AG04449 (cell line): Measurements from ENCODE around the gene PIK3R1.

Source experiments
- CTCF ChIA-PET: fragments of 350-600 bp; formaldehyde crosslinking; extraction: SDS; loops from one replicate; lab custom pipeline; 2021; ENCODE audit warnings: antibody characterized with exemption; lab: Yijun Ruan, JAX
- POLR2A ChIA-PET: fragments of 400-600, 350-600 bp; formaldehyde crosslinking; extraction: SDS; loops from one replicate; lab custom pipeline; 2020; ENCODE audit warnings: antibody characterized with exemption, inconsistent platforms; lab: Yijun Ruan, JAX
- DNase-seq: peaks from one replicate; pipeline ENCODE4 v3.0.0-alpha.2; 2010; ENCODE audit warnings: low read depth, low spot score
- H3K4me3 ChIP-seq: 2 replicates; pipeline ENCODE4 v1.5.1; 2011; ENCODE audit warnings: low read depth, mild to moderate bottlenecking, control low read depth, low read length
- CTCF ChIP-seq: IDR thresholded peaks from one replicate; pipeline ENCODE4 v1.5.1; 2011; ENCODE audit warnings: mild to moderate bottlenecking, moderate library complexity, low read length, control low read depth, inconsistent platforms; ENCODE audit not compliant: insufficient read depth; ENCODE audit errors: missing control alignments

The PIK3R1 gene

DNA sequence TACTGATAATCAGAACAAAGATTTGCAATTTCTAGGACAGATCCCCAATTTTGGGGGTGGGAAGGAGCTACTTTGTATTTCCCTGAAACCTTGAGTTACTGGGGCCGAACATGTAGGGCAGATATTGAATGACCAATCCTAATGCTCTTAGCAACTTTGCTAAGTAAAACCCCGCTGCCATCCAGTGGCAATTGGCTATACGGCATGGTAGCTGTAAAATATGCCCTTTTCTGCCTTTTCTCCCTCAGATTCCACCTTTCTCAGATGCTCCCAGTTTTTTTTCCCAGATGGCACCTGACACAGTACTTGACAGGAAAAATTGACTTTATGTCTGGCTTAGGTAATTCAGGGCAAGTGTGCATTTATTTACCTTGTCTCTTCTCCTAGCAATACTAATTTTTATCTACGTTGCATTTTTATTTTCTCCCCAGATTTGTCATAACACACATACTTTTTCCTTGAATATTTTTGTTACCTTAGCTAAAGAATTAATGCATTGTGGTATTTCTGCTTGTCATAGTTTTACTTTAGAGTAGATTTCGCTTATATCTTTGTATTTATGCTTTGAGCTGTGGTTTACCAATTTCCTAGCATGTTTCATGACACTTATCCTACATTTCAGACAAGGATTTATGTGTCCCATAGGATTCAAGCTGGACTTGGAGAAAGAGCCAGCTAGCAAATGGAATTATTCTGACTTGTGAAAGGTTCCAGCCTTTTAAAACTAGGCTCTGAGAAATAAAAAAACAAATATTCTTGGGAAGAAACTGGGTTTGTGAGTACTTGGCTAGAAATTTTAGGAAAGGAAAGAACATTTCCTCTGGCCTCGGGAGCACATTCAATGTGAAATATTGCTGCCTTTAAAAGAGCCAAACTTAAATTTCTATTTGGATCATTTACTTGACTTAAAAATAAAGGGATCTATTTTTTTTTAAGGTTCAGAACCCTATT is 37.4 kb downstream of the PIK3R1 start:
- TF ChIP-seq CTCF = peak; percentile 80
- POLR2A ChIA-PET = interaction anchor here (0.6 to 1.0 kb wide), 2 partner anchors 38 to 303 kb away, joined by 3 to 4 read pairs; partner anchors contain the start of gene PIK3R1
- CTCF ChIA-PET = interaction anchor here (0.6 to 6.4 kb wide), 36 partner anchors 9 to 1096 kb away, joined by 3 to 165 read pairs (median 4); partner anchors contain the start of gene PIK3R1
- no peak for DNase-seq
- H3K4me3 ChIP-seq = no peak overlapping the region

DNA sequence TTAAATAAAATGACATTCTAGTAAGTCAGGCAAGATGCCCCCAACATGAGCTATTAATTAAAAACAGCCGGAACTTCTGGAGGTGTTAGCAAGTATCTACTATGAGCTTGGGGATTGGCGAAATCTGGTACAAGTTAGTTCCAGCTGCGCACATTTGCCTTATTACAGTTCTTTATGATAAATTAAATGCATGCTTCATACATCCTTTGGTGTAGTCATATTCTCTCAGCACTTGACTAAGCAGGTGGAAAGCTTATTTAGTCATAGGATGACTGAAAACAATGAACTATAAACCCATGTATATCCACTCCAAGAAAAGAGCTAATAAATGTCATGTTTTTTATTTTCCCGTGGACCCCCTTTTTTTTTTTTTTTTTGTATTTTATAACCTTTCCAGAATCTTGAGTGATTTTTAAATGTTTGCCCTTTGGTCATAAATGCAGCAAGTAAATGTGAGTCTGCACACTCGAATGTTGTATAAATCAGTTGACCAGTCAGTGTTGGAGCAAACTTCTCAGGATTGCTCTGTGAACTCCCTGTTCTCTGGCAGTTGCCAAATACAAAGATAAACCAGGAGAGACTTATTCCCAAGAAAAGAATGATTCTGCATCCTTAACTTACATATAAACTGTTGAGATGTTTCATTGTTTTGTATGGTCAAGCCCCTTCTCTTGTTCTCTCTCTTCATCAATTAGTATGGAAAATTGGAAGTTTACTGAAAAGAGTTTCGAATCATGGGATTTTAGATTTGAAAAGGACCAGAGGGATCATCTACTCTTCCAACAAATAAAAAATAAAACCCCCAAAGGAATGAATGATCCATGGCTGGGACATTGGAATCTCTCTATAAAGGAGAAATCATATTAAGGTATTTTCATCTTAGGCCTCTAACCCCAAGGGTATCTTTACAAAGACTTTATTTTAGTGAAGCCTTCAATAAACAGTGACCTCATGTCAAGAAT is 38.3 kb downstream of the PIK3R1 start:
- no peak overlapping the region for H3K4me3 ChIP-seq
- ChIA-PET CTCF (interaction anchor here (1.1 to 6.4 kb wide), 18 partner anchors 10 to 1097 kb away, joined by 3 to 165 read pairs (median 4); no protein-coding TSS in a partner anchor), POLR2A (no interaction called here)
- no peak for DNase-seq
- no peak for TF ChIP-seq CTCF

DNA sequence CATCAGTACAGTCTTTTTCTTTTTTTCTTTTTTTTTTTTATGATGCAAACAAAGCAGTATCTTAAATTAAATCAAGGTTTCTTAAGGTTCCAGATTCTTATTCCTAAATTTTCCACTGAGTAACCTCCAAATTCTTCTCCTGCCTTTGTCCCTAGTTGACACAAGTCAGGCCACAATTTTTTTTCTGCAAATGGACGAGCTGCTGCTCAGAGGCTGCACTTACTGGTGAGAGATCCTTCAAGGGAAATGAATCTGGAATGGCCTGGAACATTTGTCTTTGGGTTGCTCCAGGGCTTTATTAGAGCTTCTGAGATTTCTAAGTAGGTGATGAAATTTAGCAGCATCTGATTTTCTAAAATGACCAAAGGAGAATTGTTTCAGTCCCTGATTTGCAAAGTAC is 39.3 kb downstream of the PIK3R1 start:
- POLR2A ChIA-PET = no interaction called here
- CTCF ChIA-PET = interaction anchor here (1.2 to 6.4 kb wide), 3 partner anchors 1010 to 1949 kb away, joined by 3 to 165 read pairs (median 3); no protein-coding TSS in a partner anchor
- DNase-seq = no peak
- no peak for TF ChIP-seq CTCF
- no peak overlapping the region for H3K4me3 ChIP-seq

GRCh38 chr5:68255305-68256120 is 40.0 kb downstream of the PIK3R1 start:
- CTCF ChIA-PET = interaction anchor here (1.2 to 6.4 kb wide), 2 partner anchors 1010 to 1949 kb away, joined by 3 to 165 read pairs; no protein-coding TSS in a partner anchor
- TF ChIP-seq CTCF = no peak

GRCh38 chr5:68257210-68257609 is 41.7 kb downstream of the PIK3R1 start:
- CTCF ChIA-PET = interaction anchor here (0.6 to 3.2 kb wide), 2 partner anchors 1011 to 1013 kb away, joined by 3 to 17 read pairs; no protein-coding TSS in a partner anchor
- no peak overlapping the region for H3K4me3 ChIP-seq
- POLR2A ChIA-PET = no interaction called here
- TF ChIP-seq CTCF = no peak
- DNase-seq = no peak

More at GRCh38 chr5:68255305-68256120, 40.0 kb downstream of the PIK3R1 start:
- no peak overlapping the region for H3K4me3 ChIP-seq
- POLR2A ChIA-PET = no interaction called here
- DNase-seq = no peak
